GM12891 (cell line): ENCODE measurements around the gene OSBPL5.

Experiments used
- POLR2A ChIP-seq: IDR thresholded peaks from 2 replicates; pipeline ENCODE4 v1.6.1; 2011; ENCODE audit warnings: low read depth, low read length, control low read depth
- POLR2AphosphoS5 ChIP-seq: IDR thresholded peaks from 2 replicates; pipeline ENCODE4 v1.6.1; 2011; ENCODE audit warnings: low read depth, low read length, control low read depth

GRCh38 chr11:3150726-3151125 lies 14.4 kb downstream of the OSBPL5 start:
- no peak for TF ChIP-seq POLR2A
- no peak for TF ChIP-seq POLR2AphosphoS5
